B cell (primary cell): ENCODE measurements around the gene SFMBT2.

Source experiments
- EZH2 ChIP-seq: IDR thresholded peaks from 2 replicates; pipeline ENCODE4 v1.6.1; 2012; ENCODE audit warnings: borderline replicate concordance, low read depth, mild to moderate bottlenecking, moderate library complexity, low read length; ENCODE audit not compliant: insufficient read depth, poor library complexity, severe bottlenecking
- TF ChIP-seq, protein P1 (sequence below): fragments of 200-600 bp; IDR thresholded peaks from one replicate; pipeline ENCODE4 v1.8.0; 2022; ENCODE audit warnings: antibody characterized with exemption, mild to moderate bottlenecking

DNA sequence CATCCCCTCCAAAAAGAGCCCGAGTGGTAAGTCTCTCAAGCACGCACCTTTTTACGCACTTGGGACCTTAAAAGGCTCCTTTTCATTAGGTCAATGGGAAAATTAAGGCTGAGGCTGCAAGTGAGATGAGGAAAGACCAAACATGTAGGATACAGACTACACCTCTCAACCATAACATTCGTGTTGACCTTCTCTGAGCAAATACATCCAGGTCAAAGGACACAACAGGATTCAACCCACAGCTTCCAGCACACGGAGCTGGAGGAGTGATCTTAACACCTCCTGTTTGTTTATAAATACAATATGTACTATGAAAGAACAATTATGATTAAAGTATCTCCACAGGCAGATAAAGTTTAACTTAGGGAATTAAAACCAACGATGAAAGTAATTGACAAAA is 9.7 kb downstream of the SFMBT2 start:
- TF ChIP-seq EZH2, result no peak
- TF ChIP-seq, protein P1, sequence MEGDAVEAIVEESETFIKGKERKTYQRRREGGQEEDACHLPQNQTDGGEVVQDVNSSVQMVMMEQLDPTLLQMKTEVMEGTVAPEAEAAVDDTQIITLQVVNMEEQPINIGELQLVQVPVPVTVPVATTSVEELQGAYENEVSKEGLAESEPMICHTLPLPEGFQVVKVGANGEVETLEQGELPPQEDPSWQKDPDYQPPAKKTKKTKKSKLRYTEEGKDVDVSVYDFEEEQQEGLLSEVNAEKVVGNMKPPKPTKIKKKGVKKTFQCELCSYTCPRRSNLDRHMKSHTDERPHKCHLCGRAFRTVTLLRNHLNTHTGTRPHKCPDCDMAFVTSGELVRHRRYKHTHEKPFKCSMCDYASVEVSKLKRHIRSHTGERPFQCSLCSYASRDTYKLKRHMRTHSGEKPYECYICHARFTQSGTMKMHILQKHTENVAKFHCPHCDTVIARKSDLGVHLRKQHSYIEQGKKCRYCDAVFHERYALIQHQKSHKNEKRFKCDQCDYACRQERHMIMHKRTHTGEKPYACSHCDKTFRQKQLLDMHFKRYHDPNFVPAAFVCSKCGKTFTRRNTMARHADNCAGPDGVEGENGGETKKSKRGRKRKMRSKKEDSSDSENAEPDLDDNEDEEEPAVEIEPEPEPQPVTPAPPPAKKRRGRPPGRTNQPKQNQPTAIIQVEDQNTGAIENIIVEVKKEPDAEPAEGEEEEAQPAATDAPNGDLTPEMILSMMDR, result no peak
